ENCODE data around the gene GABPA. TPM values are rescaled to one million over a fixed set of nuclear protein-coding genes. Genes with fewer than 3 reads are reported as not detected.

GABPA gene
- total RNA-seq, 4 donors from 2014 or later: 11.1 to 18.1 (median 15.9) TPM

GRCh38 chr21:25818551-25818950, 83.8 kb downstream of the GABPA start:
- Histone ChIP-seq H3K4me3 (no peak overlapping the region), H3K27ac (no peak overlapping the region), H3K36me3 (no peaks in the 10 kb centered on the region), H3K4me1 (no peaks in the 10 kb centered on the region), H3K9me3 (no peaks in the 10 kb centered on the region), H3K27me3 (no peaks in the 10 kb centered on the region)
- no peak for DNase-seq
- 58% methylated on average over 1 of the region's 1 CpG for WGBS, 2 donors
- intact Hi-C loops (cut with DNase I): no loop called here
- TF ChIP-seq POLR2A (IDR thresholded peaks at IDR 0.05) (no peak), CTCF (IDR thresholded peaks at IDR 0.05) (no peak)

Other genes starting within 250 kb of the GABPA start
- 10 to 100 TPM; 12.5 to 30.5 (median 28.1) TPM for gene MRPL39, start 127.5 kb upstream of the GABPA start, total RNA-seq
- 10 to 100 TPM in 1 of 4 donors, 1 to 10 TPM in 2, under 1 TPM in 1; 0.38 to 10.5 (median 2.5) TPM for gene JAM2, start 95.7 kb upstream of the GABPA start, total RNA-seq
- 100 to 1,000 TPM; 123 to 192 (median 129) TPM for gene ATP5PF, start 68 bp upstream of the GABPA start, total RNA-seq

Data from esophagus squamous epithelium (tissue), 5 donors.